Neural cell (in vitro differentiated cells): ENCODE results near the gene AJUBA.

Experiments
- CTCF ChIP-seq: fragments of 450-650 bp; IDR thresholded peaks from 2 replicates; pipeline ENCODE4 v1.5.1; 2014; ENCODE audit warnings: antibody characterized with exemption, mild to moderate bottlenecking, moderate library complexity; ENCODE audit not compliant: poor library complexity, severe bottlenecking
- RAD21 ChIP-seq: fragments of 450-650 bp; conservative IDR thresholded peaks from 2 replicates; pipeline ENCODE4 v1.6.1; 2014; ENCODE audit warnings: antibody characterized with exemption, mild to moderate bottlenecking, moderate library complexity
- TAF1 ChIP-seq: IDR thresholded peaks from 2 replicates; pipeline ENCODE4 v1.6.1; 2012; ENCODE audit warnings: low read depth

- no peak for TF ChIP-seq CTCF
- TF ChIP-seq RAD21, result no peak
- no peak for TF ChIP-seq TAF1
Measured at GRCh38 chr14:23018107-23018506, 35.8 kb upstream of the AJUBA start.
